Measurements from ENCODE around the gene SPATA4. TPM values are rescaled to one million over a fixed set of nuclear protein-coding genes. Genes with fewer than 3 reads are reported as not detected.

Gene SPATA4
- total and polyA plus RNA-seq, 10 of the 15 experiments (the other 5 are each of a cell fraction or from before 2014, with no cell fraction given), result not detected

GRCh38 chr4:176193938-176194337, 1.4 kb downstream of the SPATA4 start:
- Histone ChIP-seq H2AFZ (ENCODE audit: control insufficient read depth, low read depth, low read length) (no peak overlapping the region), H4K20me1 (ENCODE audit: control insufficient read depth, insufficient read depth) (no peaks in the 10 kb centered on the region), H3K4me3 (no peak overlapping the region), H3K4me2 (ENCODE audit: control insufficient read depth, insufficient read depth) (no peak overlapping the region), H3K27ac (ENCODE audit: control insufficient read depth, insufficient read depth) (no peak overlapping the region), H3K27me3 (replicated peaks in 1 of 2; ENCODE audit: control insufficient read depth in 2 of 2, insufficient read depth in 2 of 2, low read length in 1 of 2) (peaks cover 0 to 1% of the 10 kb centered on the region in 2 experiments; a peak in 3 of 4 replicates), H3K4me1 (ENCODE audit: control insufficient read depth, insufficient read depth, low read length) (peaks cover 12% of the 10 kb centered on the region), H3K79me2 (ENCODE audit: control insufficient read depth, insufficient read depth, low read length) (no peaks in the 10 kb centered on the region), H3K9me3 (replicated peaks; ENCODE audit: control insufficient read depth, insufficient read depth, low read length) (no peaks in the 10 kb centered on the region; the same call in 1 of the 3 replicates), H3K36me3 (ENCODE audit: control insufficient read depth in 2 of 2, insufficient read depth in 2 of 2, low read length in 1 of 2) (no peaks in the 10 kb centered on the region), H3K9ac (ENCODE audit: control insufficient read depth, insufficient read depth, low read length) (no peak overlapping the region)
- ChIA-PET POLR2A (no interaction called here), RAD21 (ENCODE audit: unreplicated experiment) (no interaction called here), SMC1A (ENCODE audit: uncharacterized antibody, unreplicated experiment) (interaction anchor here (0.6 kb wide), 1 partner anchor 15 kb away, joined by 3 read pairs; no protein-coding TSS in a partner anchor), CTCF (no interaction called here)
- no peak for FAIRE-seq
- intact Hi-C loops (cut with micrococcal nuclease; ENCODE audit: unreplicated experiment) (no loop called here), in situ Hi-C loops (cut with MboI) (no loop called here)
- no peak for DNase-seq (ENCODE audit: low read depth, low spot score)
- BruUV-seq (replicated peaks), result no TSS peak
- 32% methylated on average over 3 of the region's 3 CpGs for WGBS (ENCODE audit: insufficient coverage, insufficient replicate concordance, low lambda C conversion rate, missing lambda C conversion rate)
- ATAC-seq, result no peak
- no peak for TF ChIP-seq PRDM15 (CRISPR knock-in tag; IDR thresholded peaks at IDR 0.05)
- TF ChIP-seq BCL11A (IDR thresholded peaks at IDR 0.05; ENCODE audit: low read depth, low read length), result no peak
- TF ChIP-seq IRF5 (IDR thresholded peaks at IDR 0.05; ENCODE audit: borderline replicate concordance), result no peak
- TF ChIP-seq PML (IDR thresholded peaks at IDR 0.05; ENCODE audit: low read length), result no peak
- no peak for TF ChIP-seq DPF2 (IDR thresholded peaks at IDR 0.05)
- TF ChIP-seq USF2 (IDR thresholded peaks at IDR 0.05; ENCODE audit: borderline replicate concordance, low read depth, low read length), result no peak
- no peak for TF ChIP-seq KDM1A (IDR thresholded peaks at IDR 0.05; ENCODE audit: borderline replicate concordance)
- TF ChIP-seq KAT2A (conservative IDR thresholded peaks at IDR 0.05; ENCODE audit: control insufficient read depth, low read depth, low read length), result no peak
- TF ChIP-seq ESRRA (IDR thresholded peaks at IDR 0.05; ENCODE audit: low read length), result no peak
- no peak for TF ChIP-seq NFYB (IDR thresholded peaks at IDR 0.05; ENCODE audit: insufficient read depth, low read depth, low read length)
- no peak for TF ChIP-seq SUPT20H (IDR thresholded peaks at IDR 0.05; ENCODE audit: borderline replicate concordance, control insufficient read depth, low read depth, low read length)
- no peak for TF ChIP-seq ZNF687 (IDR thresholded peaks at IDR 0.05)
- TF ChIP-seq MAX (IDR thresholded peaks at IDR 0.05; ENCODE audit: low read depth, low read length), result no peak
- no peak for TF ChIP-seq STAT3 (IDR thresholded peaks at IDR 0.05; ENCODE audit: low read depth, low read length)
- no peak for TF ChIP-seq POU2F2 (IDR thresholded peaks at IDR 0.05; ENCODE audit: borderline replicate concordance, low read depth, low read length)
